Measurements from ENCODE around the gene PDE10A.
"Not testable (repeated sequence)": the region's sequence is repeated elsewhere in the genome, so short reads cannot be mapped to it uniquely, and the experiment has no call there.

Gene PDE10A

DNA sequence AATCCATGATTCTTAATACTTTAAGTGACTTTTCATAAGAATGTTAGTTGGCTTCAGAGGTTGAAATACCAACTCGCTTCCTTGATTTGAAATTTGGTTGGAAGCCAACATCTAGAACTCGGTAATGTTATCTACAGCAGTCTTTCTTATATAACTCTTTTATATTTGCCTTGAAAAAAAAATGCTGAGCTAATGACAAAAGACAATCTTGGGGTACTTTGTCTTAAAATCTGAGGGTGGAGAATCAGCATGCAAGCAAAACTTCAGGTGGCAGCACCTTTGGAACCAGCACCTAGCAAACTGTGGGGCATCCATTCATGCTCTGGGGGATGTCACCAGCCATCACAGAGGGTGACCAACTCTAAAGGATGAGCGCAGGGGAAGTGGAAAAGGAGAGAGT lies 76.3 kb downstream of the PDE10A start:
- no peak for DNase-seq (ENCODE audit: low spot score)

DNA sequence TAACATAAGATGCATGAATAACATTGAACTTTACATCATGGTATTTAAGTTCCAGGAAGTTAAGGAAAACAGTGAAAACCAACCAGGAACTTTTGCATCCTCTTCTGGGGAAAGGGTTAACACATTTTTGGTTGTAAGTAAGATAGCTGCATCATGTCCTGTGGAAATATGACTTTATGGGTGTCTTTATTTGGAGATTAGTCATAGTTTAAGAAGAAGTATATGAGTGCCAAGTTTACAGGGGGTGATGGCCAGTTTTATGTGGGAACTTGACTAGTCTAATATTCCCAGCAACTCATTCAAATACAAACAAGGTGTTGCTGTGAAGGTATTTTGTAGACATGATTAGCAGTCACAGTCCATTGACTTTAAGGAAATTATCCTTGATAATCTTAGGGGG lies 78.0 kb downstream of the PDE10A start:
- no peak for DNase-seq (ENCODE audit: low spot score)

DNA sequence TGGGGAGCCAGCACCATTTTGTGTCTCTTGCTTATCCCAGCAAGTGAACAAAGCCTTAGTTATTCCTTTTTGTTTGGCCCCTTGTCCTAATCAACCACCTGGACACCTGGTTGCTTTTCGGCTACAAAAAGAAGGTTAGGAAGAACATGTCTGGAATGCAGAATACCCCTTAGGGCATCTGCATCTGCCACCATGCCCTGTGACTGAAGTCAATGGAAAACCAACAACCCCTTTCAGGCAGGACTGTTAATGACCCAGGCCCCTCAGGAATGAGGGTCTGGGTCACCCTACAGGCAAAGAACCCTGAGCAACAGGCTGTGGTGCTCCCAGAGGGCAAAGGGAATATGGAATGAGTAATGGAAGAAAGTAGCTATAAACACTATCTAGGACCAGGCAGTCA lies 78.5 kb downstream of the PDE10A start:
- DNase-seq (ENCODE audit: low spot score): no peak

DNA sequence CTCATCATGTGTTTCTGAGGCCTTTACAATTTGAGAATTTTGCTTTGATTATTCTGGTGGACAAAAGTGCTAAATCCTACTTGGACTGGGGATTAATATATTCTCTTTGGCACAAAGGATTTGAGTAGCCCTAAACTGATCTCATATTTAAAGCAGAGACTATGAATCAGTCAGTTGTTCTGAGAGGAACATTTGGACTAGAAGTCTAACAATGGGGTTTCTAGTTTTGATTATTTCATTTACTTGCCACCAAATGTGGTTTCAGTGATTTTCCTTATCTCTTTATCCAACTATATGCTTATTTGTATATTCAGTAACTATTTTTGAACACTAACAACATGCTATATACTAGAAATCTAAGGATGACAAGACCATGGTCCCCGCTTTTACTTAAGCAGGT lies 81.4 kb downstream of the PDE10A start:
- no peak for DNase-seq (ENCODE audit: low spot score)

DNA sequence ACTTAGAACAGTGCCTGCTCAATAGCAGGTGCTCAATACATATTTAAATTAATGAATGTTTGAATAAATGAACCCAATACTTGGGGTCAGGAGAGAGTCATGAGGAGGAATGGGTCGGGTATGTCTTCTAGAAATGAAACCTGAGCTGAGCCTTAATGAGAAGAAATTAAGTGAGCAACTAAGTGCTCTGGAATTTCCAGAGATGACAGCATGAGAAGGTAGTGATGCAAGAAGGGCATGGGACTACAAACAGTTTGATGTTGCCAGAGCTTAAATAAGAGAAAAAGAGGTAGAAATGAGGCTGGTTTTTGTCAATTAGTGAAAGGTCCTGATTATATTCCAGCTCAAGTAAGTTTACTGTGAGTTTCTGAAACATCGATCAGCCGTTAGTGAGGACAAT lies 82.9 kb downstream of the PDE10A start:
- no peak for DNase-seq (ENCODE audit: low spot score)

DNA sequence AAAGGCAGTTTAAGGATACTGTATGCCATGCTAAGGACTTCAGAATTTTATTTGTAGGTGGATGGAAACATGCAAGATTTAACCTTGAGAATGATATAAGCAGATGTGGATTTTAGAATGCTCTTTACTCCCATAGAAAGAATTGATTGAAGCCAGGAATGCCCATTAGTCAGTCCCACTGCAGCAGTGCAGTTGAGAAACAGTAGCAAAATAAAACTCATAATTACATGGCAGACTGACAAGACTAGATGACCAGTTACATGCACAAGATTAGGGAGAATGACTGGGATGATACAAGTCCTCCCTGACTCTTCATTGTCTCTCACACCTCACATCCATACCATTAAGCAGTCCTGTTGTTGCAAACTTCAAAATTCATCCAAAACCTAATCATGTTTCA lies 83.9 kb downstream of the PDE10A start:
- DNase-seq (ENCODE audit: low spot score): no peak

DNA sequence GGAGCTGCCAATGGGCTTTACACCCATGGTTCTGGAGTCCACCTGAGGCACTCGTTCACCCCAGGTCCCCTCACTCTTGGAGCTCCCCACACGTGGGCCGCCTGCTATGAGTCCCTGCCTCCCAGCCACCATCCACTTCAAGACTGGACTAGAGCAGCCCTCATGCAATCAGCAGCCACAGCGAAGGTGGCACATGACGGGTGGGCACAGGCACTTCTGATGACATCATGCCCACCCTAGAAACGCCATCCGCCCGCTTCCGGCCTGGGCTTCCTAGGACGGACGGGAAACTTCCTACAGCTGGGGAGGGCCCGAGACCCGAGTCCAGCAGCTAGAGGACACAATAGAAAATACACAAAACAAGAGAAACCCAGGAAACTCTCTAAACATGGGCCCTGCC lies 85.5 kb downstream of the PDE10A start:
- no peak for DNase-seq (ENCODE audit: low spot score)

DNA sequence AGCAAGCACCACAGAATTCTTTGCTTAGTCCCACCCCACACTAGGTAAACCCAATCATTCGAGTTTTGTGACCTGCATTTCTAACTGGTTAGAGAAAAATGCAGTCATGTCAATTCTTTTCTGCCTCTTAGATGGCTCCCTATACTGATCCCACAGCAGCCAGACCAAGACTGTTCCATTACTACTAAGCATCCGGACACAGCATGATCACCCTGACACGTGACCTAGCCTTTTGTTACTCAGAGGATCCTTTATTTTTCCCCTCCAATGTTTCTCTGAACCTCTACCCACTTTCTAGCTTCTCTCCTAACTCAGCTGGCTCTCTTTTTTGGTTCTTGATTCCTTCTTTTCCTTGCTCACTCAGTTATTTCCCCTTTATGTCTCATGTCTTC lies 87.9 kb downstream of the PDE10A start:
- DNase-seq (ENCODE audit: low spot score): no peak

DNA sequence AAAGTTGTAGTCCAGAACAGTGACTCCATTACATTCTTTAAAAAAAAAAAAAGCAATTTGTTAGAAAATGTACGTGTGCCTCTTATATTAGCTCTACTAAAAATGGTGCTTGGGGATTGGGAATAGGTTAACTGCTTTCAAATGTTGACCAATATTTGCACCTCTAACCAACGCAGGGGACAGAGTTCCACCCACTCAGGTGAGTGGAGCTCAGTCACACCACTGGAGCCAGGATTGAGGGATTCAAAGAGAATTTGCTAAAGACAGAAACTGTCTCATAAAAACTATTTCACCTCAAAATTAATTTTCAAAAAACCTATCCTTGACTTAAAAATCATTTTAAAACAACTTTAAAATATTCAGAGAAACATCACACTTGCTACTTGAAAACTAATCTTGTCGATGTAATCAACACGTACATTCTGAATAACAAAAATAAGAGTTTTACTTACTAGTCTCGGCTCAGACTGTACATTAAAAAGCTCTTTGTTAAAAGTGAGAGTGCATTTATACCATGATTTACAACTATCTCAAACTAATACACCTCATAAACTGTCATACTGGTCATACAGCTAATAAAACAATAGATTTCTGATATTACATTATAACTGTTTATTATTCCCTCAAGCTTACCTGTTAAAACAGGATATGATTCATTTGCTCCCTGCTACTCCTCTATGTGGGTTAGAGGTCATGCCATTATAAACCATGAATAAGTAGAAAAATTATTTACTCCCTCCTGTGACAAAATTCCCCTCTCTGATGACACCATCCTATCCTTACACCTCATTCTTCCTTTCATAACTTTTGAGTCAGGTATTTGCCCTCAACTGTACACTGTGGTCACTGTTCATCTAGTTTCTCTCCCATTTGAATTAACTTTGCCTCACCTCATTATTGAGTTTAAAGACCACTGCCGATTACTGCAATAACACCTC lies 88.6 kb downstream of the PDE10A start:
- DNase-seq (ENCODE audit: low spot score): no peak

DNA sequence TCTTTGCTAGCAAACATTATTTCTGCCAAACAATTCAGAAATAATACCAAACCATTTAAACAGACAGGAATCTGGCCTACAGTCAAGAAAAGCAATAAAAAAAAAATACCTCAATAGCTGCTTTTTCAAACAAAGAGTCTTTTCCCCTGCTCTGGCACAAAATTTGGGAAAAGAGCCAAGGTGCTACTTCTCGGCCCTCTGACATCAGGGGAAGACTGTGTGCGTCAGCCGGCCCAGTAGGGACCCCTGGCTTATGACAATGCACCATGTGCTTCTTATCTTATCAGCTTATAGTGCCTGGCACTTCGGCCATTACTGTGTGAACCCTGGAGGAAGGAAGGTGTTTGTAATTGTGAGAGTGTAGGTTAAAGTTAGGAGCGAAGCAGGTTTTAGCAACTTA lies 89.4 kb downstream of the PDE10A start:
- DNase-seq (ENCODE audit: low spot score): no peak

DNA sequence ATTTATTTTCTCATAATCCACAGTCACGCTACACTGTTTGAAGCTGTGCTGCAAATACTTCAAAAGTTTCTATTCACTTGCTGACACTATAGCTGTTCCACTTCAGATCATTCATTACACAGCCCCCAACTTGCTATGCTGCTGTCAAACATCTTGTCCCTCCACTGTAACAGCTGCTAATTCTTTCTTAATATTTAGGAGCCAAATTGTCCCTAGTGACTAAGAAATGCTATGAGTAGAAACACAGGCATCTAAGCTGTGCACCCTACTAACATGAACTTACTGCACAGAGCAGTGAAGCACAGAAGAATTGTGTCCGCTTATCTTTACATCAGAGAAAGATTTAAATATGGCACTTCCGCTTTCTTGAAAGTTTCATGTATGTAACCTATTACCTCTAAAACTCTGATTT lies 91.3 kb downstream of the PDE10A start:
- no peak for DNase-seq (ENCODE audit: low spot score)

DNA sequence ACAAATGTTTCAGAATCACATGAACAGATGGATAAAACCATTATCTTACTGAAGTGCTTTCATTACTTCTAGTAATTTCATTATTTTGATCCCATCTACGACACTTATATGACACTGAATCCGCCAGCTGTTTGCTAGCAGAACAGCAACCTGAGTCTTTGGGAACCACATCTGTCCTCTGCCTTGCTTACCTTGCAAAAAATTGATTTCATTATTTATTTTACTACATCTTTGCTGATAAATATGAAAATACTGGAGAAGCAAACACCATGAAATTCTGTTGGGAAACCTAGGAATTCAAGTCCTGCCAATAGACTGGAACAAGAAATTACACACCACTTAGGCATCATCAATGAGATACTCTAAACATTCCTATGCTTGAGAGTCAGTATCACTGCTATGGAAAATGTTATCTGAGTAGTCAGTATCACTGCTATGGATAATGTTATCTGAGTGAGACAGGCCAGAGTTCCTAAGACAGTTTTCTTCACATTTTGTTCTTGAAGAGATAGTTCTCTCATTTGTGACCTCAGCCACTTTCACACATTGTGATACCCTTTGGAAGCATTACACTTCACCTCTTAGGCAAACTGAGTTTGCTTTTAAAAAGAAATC lies 91.9 kb downstream of the PDE10A start:
- DNase-seq (ENCODE audit: low spot score): no peak

DNA sequence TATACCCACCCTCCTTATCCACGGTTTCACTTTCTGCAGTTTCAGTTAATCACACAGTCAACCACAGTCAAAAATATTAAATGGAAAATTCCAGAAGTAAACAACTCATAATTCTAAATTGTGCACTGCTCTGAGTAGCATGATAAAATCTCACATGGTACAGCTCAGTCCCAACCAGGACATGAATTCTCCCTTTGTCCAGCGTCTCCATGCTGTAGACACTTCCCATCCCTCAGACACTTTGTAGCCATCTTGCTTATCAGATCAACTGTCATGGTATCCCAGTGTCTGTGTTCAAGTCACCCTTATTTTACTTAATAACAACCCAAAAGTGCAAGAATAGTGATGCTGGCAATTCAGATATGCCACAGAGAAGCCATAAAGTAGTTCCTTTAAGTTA lies 94.7 kb downstream of the PDE10A start:
- no peak for DNase-seq (ENCODE audit: low spot score)

DNA sequence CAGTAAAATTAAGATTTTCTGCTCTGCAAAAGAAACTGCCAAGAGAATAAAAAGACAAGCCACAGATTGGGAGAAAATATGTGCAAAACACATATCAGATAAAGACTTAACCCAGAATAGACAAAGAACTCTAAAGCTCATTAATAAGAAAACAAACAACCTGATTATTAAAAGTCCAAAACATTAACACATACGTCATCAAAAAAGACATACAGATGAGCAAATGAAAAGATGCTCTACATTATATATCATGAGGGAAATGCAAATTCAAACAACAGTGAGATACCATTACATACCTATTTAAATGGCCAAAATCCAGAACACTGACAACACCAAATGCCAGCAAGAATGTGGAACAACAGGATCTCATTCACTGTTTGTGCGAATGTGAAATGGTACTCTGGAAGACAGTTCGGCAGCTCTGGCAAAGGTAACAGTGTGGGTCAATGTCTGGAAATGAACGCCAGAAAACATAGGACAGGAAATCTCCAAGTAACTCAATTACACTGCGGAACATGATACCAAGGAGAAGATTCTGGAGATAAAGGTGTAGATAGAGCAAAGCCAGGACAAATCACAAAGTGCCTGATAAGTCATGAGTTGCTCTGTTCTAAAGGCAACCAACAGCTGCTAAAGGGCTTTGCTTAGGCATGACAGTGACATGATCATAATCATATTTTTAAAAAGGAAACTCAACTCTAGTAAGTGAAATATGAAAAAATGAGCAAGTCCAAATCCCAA lies 96.8 kb downstream of the PDE10A start:
- no peak for DNase-seq (ENCODE audit: low spot score)

DNA sequence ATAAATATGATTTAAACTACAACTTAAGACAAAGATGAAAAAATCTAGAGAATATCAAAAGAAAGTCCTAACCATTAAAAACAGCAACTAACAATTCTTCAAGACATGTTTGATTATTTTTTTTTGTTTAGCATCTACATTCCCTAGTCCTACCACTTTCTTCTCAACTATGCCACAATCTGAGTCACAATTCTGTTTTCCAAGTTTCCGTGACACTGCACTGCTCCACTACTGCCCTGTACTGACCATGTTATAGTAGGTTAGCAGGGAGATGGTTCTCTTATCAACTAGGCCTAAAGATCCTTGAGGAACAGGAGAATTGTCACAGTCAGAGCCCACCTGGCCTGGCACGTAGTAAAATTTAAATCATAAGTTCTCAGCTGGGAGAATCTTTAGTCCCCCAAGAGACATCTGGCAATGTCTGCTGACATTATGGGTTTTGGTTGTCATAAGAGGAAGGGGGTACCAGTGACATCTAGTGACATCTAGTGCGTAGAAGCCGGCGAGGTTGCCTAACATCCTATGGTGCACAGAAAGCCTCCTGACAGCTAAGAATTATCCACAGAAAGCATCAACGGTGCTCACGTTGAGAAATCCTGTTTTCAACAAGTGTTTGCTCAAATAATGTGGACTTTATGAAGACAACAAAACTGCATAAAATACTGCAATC lies 100.5 kb downstream of the PDE10A start:
- no peak for DNase-seq (ENCODE audit: low spot score)

DNA sequence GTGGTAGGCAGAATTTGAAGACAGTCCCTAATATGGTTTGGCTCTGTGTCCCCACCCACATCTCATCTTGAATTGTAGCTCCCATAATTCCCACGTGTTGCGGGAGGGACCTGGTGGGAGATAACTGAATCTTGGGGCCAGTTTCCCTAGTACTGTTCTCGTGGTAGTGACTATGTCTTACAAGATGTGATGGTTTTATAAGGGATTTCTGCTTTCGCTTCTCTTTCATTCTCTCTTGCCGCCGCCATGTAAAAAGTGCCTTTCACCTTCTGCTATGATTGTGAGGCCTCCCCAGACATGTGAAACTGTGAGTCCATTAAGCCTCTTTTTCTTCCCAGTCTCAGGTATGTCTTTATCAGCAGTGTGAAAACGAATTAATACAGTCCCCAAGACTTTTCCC lies 103.4 kb downstream of the PDE10A start:
- DNase-seq (ENCODE audit: low spot score): no peak

DNA sequence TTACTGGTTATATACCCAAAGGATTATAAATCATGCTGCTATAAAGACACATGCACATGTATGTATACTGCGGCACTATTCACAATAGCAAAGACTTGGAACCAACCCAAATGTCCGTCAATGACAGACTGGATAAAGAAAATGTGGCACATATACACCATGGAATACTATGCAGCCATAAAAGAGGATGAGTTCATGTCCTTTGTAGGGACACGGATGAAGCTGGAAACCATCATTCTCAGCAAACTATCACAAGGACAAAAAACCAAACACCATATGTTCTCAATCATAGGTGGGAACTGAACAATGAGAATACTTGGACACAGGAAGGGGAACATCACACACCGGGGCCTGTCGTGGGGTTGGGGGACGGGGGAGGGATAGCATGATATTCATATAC lies 104.9 kb downstream of the PDE10A start:
- DNase-seq (ENCODE audit: low spot score): not testable (repeated sequence)

DNA sequence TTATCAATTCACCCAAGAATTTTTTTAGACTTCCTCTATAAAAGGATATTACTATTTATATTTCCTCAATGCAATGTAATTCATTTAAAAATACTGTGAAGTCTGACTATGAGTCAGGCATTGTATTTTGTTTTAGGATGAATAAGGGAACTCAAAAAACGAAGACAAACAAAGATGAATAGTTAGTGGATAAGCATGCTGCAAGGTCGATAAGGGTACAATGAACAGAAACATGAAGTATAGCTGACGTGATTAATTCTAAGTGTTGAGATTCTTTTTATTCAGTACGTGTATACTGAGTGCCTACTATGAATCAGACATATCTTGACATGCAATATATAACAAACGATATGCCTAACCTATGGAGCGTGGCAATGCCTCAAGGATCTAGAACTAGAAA lies 105.4 kb downstream of the PDE10A start:
- no peak for DNase-seq (ENCODE audit: low spot score)

DNA sequence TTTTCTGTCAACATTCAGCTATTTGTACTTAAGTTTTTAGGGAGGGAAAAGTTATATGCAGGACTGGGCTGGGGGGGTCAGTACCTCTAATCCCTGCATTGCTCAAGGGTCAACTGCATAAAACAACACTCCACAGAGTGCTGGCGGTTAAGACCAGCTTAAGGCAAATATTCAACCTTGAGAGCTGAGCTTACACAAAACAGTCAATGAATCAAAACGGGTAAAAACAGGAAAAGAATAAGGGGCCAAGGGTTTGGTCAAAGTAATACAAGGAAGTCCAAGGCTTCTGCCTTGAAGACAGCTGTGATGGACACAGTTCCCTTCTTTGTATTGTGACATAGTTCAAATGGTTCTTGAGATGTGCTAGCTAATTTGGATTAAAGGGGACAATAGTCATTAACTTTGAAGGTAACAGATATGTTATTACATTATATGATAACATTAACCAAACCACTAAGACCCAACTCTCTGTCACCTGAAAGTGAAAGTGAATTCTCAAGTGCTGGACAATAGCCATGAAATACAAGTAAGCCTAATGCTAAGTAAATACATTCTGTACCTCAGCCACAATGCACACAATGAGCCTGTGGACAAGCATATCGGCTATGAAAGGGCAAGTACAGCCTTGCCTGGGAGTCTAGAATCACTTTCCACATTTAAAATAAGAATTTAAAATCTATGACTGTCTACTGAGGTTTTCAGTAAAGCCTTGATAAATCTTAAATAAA lies 106.8 kb downstream of the PDE10A start:
- no peak for DNase-seq (ENCODE audit: low spot score)

DNA sequence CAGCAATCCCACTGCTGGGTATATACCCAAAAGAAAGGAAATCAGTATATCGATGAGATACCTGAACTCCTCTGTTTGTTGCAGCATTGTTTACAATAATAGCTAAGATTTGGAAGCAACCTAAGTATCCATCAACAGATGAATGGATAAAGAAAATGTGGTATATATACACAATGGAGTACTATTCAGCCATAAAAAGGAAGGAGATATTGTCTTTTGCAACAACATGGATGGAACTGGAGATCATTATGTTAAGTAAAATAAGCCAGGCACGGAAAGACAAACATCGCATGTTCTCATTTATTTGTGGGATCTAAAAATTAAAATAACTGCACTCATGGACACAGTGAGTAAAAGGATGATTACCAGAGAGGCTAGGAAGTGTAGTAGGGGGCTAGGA lies 108.4 kb downstream of the PDE10A start:
- DNase-seq (ENCODE audit: low spot score): not testable (repeated sequence)

DNA sequence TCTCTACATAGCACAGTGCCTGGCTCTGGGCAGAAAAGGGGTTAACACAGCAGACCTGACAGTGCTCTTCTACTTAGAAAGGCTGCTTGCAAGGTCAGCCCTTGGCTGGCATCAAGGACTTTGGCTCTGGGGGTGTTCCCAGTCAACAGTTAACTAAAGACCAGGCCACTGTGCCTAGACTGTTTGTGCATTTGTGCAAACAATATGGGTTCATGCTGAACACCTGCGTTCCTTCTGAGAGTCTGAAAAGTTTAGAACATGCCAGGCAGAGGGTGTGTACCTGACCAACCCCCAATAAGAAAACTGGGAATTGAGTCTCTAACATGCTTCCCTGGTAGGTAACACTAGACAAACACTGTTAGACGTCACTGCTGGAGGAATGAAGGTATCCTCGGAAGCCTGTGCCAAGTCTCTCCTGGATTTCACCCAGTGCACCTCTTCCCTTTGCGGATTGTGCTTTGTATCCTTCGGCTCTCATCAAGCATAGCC lies 110.7 kb downstream of the PDE10A start:
- no peak for DNase-seq (ENCODE audit: low spot score)

DNA sequence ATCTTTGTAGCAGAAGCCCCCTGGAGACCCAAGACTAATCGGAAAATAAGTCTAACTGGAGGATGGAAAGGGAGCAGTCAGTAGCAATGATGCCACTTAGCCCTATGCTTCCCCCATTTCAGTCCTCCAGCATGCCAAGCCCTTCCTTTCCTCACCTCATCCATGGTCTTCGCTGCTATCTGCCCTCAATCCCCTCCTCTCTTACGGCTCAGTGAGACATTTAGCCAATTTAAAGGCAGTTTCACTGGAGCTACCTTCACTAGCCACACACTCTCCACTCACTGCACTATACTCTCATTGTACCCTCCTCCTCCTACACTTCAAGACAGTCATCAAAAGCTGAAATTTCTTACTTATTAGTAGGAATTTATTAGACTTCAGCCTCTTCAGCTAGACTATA lies 111.2 kb downstream of the PDE10A start:
- DNase-seq (ENCODE audit: low spot score): no peak

Data from AG08396 (cell line).